ENCODE measurements around the gene CASR.

DNA sequence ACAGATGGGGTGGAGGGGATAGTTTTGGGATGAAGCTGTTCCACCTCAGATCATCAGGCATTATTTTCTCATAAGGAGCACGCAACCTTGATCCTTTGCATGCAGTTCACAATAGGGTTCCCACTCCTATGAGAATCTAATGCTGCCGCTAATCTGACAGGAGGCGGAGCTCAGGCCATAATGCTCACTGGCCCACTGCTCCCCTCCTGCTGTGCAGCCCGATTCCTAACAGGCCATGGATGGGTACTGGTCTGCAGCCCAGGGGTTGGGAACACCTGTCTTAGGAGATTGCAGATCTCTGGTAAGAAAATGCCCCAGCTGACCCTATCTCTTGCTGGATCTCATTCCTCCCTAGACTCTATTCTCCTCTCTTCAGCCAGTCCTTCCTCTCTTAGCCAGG is 148.4 kb downstream of the CASR start:
- TF ChIP-seq, protein P1, sequence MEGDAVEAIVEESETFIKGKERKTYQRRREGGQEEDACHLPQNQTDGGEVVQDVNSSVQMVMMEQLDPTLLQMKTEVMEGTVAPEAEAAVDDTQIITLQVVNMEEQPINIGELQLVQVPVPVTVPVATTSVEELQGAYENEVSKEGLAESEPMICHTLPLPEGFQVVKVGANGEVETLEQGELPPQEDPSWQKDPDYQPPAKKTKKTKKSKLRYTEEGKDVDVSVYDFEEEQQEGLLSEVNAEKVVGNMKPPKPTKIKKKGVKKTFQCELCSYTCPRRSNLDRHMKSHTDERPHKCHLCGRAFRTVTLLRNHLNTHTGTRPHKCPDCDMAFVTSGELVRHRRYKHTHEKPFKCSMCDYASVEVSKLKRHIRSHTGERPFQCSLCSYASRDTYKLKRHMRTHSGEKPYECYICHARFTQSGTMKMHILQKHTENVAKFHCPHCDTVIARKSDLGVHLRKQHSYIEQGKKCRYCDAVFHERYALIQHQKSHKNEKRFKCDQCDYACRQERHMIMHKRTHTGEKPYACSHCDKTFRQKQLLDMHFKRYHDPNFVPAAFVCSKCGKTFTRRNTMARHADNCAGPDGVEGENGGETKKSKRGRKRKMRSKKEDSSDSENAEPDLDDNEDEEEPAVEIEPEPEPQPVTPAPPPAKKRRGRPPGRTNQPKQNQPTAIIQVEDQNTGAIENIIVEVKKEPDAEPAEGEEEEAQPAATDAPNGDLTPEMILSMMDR (IDR thresholded peaks at IDR 0.05), result no peak
- TF ChIP-seq POLR2AphosphoS5 (IDR thresholded peaks at IDR 0.05), result no peak
- no peak for TF ChIP-seq POLR2A (IDR thresholded peaks at IDR 0.05)

Data from breast epithelium (tissue), 3 donors.